ENCODE results near the gene EPHA2. TPM values are rescaled to one million over a fixed set of nuclear protein-coding genes. Genes with fewer than 3 reads are reported as not detected.

The EPHA2 gene
- total and polyA plus RNA-seq, 2 donors (not counting 3 experiments of a cell fraction or from before 2014, with no cell fraction given), result 141 to 147 TPM

DNA sequence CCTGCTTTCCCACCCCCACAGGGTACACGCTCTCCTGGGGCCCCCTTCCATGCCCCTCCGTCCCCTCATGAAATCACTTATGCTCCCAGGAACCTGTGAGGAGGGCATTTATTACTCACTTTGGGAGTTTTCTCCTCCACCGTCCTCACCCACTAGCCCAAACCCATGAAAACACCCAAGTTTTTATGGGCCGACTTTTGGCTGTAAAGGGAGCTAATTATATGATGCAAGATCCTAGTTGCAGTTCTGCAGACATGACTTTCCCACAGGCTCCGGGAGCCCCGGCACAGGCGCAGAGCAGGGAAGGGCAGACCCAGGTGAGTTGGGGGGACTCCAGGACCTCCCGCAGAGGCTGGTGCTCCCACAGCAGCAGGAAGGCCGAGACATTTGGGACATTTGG lies 29.7 kb downstream of the EPHA2 start:
- peaks cover 56 to 81% of the 10 kb centered on the region in 2 experiments for H3K36me3 ChIP-seq (ENCODE audit: control insufficient read depth in 2 of 2, extremely low read depth in 1 of 2, insufficient read depth in 2 of 2, low read length in 2 of 2)
- H3K4me2 ChIP-seq (ENCODE audit: insufficient read depth, low read length), result no peak overlapping the region
- FAIRE-seq (no peak), DNase-seq (ENCODE audit: low read depth, low spot score) (no peak)
- no peaks in the 10 kb centered on the region for H3K27me3 ChIP-seq (ENCODE audit: control insufficient read depth in 2 of 2, insufficient read depth in 2 of 2, low read length in 2 of 2)
- dilution Hi-C loops (cut with MboI; ENCODE audit: extremely low pct_ligation_motif_present, low sequenced_read_pairs), result no loop called here
- no peaks in the 10 kb centered on the region for H4K20me1 ChIP-seq (replicated peaks; ENCODE audit: control insufficient read depth, extremely low read depth, insufficient read depth, low read length)
- H3K4me1 ChIP-seq (ENCODE audit: control insufficient read depth, extremely low read depth, insufficient read depth, low read length), result no peaks in the 10 kb centered on the region
- no peaks in the 10 kb centered on the region for H3K9me3 ChIP-seq (replicated peaks; ENCODE audit: control insufficient read depth, insufficient read depth, low read length)
- no peak overlapping the region for H2AFZ ChIP-seq (ENCODE audit: low read depth, low read length)
- no peak overlapping the region for H3K4me3 ChIP-seq (replicated peaks in 1 of 3; ENCODE audit: insufficient read depth in 1 of 3, low read depth in 1 of 3, low read length in 3 of 3)
- no peak overlapping the region for H3K27ac ChIP-seq (ENCODE audit: insufficient read depth, low read depth, low read length)
- no TSS peak for BruUV-seq (replicated peaks)
- intact Hi-C loops (cut with micrococcal nuclease), result no loop called here
- no peak overlapping the region for H3K9ac ChIP-seq (replicated peaks; ENCODE audit: extremely low read depth, insufficient read depth, low read length)
- peaks cover 34% of the 10 kb centered on the region for H3K79me2 ChIP-seq (ENCODE audit: control insufficient read depth, insufficient read depth, low read length)
- CTCF ChIA-PET, result interaction anchor here (1.0 to 2.3 kb wide), 4 partner anchors 14 to 44 kb away, joined by 3 to 7 read pairs (median 4); no protein-coding TSS in a partner anchor
- POLR2A ChIA-PET, result interaction anchor here (0.6 kb wide), 1 partner anchor 27 kb away, joined by 3 read pairs; no protein-coding TSS in a partner anchor
- no peak for TF ChIP-seq FOS (IDR thresholded peaks at IDR 0.05; ENCODE audit: borderline replicate concordance, insufficient read depth, low read length)
- no peak for TF ChIP-seq POLR2A (IDR thresholded peaks at IDR 0.05; ENCODE audit: low read depth, low read length)
- TF ChIP-seq CTCF (IDR thresholded peaks at IDR 0.05; ENCODE audit: extremely low read depth in 1 of 2, insufficient read depth in 1 of 2, low read depth in 1 of 2, low read length in 2 of 2), result no peak
- H3K9me1 ChIP-seq (replicated peaks; ENCODE audit: control insufficient read depth, extremely low read depth, insufficient read depth, low read length), result no peaks in the 10 kb centered on the region

GRCh38 chr1:16125483-16125882 lies 30.4 kb downstream of the EPHA2 start:
- Histone ChIP-seq H3K9me3 (replicated peaks; ENCODE audit: control insufficient read depth, insufficient read depth, low read length) (no peaks in the 10 kb centered on the region), H3K27ac (ENCODE audit: insufficient read depth, low read depth, low read length) (no peak overlapping the region), H3K9me1 (replicated peaks; ENCODE audit: control insufficient read depth, extremely low read depth, insufficient read depth, low read length) (no peaks in the 10 kb centered on the region), H3K36me3 (ENCODE audit: control insufficient read depth in 2 of 2, extremely low read depth in 1 of 2, insufficient read depth in 2 of 2, low read length in 2 of 2) (peaks cover 52 to 75% of the 10 kb centered on the region in 2 experiments), H4K20me1 (replicated peaks; ENCODE audit: control insufficient read depth, extremely low read depth, insufficient read depth, low read length) (no peaks in the 10 kb centered on the region), H3K9ac (replicated peaks; ENCODE audit: extremely low read depth, insufficient read depth, low read length) (no peak overlapping the region), H3K4me3 (replicated peaks in 1 of 3; ENCODE audit: insufficient read depth in 1 of 3, low read depth in 1 of 3, low read length in 3 of 3) (no peak overlapping the region), H3K4me2 (ENCODE audit: insufficient read depth, low read length) (no peak overlapping the region), H3K4me1 (ENCODE audit: control insufficient read depth, extremely low read depth, insufficient read depth, low read length) (no peaks in the 10 kb centered on the region), H2AFZ (ENCODE audit: low read depth, low read length) (no peak overlapping the region), H3K27me3 (ENCODE audit: control insufficient read depth in 2 of 2, insufficient read depth in 2 of 2, low read length in 2 of 2) (no peaks in the 10 kb centered on the region), H3K79me2 (ENCODE audit: control insufficient read depth, insufficient read depth, low read length) (peaks cover 32% of the 10 kb centered on the region)
- ChIA-PET POLR2A (interaction anchor here (0.6 kb wide), 1 partner anchor 28 kb away, joined by 3 read pairs; no protein-coding TSS in a partner anchor), CTCF (interaction anchor here (1.0 to 2.3 kb wide), 4 partner anchors 13 to 43 kb away, joined by 3 to 7 read pairs (median 4); no protein-coding TSS in a partner anchor)
- TF ChIP-seq EZH2 (IDR thresholded peaks at IDR 0.05; ENCODE audit: borderline replicate concordance, low read depth, low read length, severe bottlenecking) (no peak), GATA2 (IDR thresholded peaks at IDR 0.05; ENCODE audit: insufficient read depth, insufficient read length, low read depth, low read length) (no peak), MAX (IDR thresholded peaks at IDR 0.05; ENCODE audit: insufficient read depth, insufficient read length) (no peak), POLR2AphosphoS5 (IDR thresholded peaks at IDR 0.05; ENCODE audit: insufficient read depth, low read depth, low read length) (no peak), CTCF (IDR thresholded peaks at IDR 0.05; ENCODE audit: extremely low read depth in 1 of 2, insufficient read depth in 1 of 2, low read depth in 1 of 2, low read length in 2 of 2) (no peak)
- BruUV-seq (replicated peaks), result no TSS peak
- DNase-seq (ENCODE audit: low read depth, low spot score), result no peak
- dilution Hi-C loops (cut with MboI; ENCODE audit: extremely low pct_ligation_motif_present, low sequenced_read_pairs), result no loop called here
- no peak for FAIRE-seq
- intact Hi-C loops (cut with micrococcal nuclease), result no loop called here

All from endothelial cell of umbilical vein (primary cell).